ENCODE measurements around the gene PTEN. TPM values are rescaled to one million over a fixed set of nuclear protein-coding genes. Genes with fewer than 3 reads are reported as not detected.
"Not testable (repeated sequence)": the region's sequence is repeated elsewhere in the genome, so short reads cannot be mapped to it uniquely, and the experiment has no call there.

The PTEN gene
- total RNA-seq, 1 experiment from 2014 or later, result 29.2 TPM

DNA sequence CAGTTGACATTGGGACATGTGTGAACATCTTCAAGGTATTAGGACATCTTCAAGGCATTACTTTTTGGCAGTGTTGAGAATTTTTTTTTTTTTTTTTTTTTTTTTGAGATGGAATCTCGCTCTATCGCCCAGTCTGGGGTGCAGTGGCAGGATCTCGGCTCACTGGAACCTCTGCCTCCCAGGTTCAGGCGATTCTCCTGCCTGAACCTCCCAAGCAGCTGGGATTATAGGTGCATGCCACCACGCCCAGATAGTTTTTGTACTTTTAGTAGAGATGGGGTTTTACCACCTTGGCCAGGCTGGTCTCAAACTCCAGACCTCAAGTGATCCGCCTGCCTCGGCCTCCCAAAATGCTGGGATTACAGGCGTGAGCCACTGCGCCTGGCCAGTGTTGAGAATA is 5.7 kb downstream of the PTEN start:
- not testable (repeated sequence) for DNase-seq (ENCODE audit: low read depth)

DNA sequence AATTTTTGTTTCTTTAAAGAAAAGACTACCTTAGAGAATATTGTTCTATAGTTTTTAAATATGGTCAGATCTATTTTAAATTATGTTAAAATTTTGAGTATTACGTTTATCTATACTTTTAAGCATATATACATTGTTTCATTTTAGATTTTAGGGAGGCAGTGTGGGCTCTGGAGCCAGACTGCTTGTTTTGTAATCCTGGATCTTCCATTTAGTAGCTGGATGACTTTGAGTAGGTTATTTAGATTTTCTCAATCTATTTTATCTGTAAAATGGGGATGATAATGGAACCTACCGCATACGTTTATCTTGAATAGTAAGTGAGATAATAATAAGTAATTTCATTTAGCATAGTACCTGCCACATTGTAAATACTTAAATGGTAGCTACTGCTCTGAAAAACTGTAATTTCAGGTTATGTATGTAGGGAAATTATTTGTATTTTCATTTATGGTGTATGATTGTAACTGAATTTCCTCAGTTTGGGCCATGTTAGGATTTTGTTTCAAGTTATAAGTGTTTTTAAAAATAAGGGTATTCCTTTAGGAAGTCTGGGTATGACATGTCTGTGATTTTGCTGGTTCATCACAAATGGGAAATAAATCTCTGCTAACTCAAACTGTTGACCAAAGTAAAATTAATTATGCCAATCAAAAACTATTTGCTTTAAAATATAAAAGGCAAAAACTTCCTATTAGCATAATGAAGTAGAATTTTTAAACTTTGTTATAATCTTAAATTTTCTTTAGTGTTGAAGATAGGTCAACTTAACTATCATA is 6.5 kb downstream of the PTEN start:
- DNase-seq (ENCODE audit: low read depth), result no peak

DNA sequence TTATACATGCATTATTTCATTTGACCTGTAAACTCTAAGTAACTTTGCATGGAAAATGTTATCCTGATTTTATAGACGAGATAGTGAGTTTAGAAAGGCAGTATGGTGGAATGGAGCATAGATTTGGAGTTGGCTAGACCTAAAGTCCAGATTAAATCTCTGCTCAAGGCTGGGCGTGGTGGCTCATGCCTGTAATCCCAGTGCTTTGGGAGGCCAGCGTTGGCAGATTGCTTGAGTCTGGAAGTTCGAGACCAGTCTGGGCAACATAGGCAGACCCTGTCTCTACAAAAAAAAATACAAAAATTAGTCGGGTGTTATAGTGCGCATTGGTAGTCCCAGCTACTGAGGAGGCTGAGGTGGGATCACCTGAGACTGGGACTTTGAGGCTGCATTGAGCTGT is 9.4 kb downstream of the PTEN start:
- no peak for DNase-seq (ENCODE audit: low read depth)

DNA sequence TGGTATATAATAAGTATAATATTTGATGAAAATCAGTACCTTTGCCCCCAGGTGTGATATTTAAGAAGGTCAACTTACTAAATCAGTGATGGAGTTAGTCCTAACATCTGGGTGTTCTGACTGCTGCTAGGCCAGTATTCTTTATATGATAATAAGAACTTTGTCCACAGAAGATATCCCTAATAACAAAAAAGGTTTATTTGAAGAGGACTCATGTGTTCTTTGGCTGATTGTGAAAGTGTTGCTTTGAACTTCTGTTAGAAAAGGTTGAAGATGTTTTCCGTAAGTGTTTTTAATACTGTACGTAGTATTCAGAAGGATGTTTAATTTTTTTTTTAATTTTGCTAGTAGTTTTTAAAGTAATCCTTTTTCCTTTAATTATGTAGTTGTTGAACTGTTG is 10.2 kb downstream of the PTEN start:
- no peak for DNase-seq (ENCODE audit: low read depth)

DNA sequence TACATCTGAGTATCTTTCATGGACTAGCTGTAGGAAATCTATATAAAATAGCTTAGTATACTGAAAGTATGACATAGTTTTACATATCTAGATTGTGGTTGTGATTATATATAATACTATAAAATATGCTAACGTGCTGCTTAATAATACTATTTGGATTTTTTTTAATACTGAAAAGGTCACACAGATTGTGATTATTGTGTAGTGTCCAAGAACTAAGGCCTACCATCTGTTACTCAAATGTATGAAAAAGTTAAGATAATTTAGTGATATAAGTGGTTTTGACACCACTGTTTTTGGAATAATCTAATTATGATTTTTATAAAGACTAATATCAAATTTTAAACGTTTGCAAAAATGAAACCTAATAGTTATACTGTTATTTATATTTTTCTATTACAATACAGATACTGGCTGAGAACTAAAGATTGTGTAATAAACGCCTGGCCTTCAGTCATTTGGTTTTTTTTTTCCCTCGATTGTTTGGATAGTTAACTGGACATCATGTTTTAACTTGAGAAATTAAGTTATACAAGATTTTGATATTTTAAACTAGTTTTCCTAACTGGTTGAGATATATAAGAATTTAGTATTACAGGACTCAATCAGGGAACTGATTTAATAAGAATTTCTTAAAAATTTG is 12.6 kb downstream of the PTEN start:
- no peak for DNase-seq (ENCODE audit: low read depth)

DNA sequence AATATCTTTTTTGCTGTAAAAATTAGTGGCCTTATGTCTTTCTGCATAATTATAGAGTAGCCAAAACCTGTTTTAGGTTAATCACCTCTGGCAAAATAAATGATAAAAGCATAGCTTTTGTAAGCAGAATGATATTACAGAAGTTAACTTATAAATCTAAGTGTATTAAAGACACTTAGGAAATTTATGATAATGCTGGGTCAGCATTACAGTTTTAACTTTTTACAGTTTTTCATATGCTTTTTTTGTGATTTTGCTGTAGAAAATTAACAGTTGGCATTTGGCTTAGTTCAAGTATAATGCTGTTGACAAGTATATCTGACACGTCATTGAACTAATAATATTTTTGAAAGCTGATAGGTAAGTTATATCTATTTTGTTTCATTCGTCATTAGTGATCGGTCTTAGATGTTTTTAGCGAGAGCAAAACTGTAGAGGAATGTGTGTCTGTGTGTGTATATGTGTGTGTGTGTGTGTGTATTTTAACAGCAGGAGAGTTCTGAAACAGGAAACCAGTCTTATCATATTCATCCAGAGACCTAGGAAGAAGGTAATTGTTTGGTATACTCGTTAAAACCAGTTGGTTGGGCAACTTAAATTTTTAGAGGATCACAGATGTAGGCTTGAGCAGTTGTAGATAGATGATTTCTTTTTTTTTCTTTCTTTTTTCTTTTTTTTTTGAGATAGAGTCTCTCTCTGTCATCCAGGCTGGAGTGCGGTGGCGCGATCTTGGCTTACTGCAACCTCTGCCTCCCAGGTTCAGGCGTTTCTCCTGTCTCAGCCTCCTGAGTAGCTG is 15.4 kb downstream of the PTEN start:
- DNase-seq (ENCODE audit: low read depth), result no peak

DNA sequence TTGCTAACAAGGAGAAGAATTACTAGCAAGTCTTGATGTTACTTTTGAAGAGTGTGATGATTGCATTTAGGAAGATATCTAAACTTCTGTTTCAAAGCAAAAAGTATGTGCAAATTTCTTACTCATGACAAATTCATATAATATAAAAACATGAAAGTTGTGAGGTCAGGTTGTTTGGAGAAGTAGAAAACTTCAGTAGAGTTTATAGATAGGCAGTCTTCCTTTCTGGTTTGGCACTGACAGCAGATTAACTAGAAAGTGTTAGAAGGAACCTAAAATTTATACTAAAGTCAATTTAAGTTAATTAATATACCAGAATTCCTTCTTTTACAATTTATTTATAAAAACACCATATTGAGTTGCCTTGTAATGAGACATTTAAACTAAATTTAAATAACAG is 16.9 kb downstream of the PTEN start:
- no peak for DNase-seq (ENCODE audit: low read depth)

DNA sequence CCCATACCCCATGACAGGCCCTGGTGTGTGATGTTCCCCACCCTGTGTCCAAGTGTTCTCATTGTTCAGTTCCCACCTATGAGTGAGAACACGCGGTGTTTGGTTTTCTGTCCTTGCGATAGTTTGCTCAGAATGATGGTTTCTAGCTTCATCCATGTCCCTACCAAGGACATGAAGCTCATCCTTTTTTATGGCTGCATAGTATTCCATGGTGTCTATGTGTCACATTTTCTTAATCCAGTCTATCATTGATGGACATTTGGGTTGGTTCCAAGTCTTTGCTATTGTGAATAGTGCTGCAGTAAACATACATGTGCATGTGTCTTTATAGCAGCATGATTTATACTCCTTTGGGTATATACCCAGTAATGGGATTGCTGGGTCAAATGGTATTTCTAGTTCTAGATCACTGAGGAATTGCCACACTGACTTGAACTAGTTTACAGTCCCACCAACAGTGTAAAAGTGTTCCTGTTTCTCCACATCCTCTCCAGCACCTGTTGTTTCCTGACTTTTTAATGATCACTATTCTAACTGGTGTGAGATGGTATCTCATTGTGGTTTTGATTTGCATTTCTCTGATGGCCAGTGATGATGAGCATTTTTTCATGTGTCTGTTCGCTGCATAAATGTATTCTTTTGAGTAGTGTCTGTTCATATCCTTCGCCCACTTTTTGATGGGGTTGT is 18.1 kb downstream of the PTEN start:
- DNase-seq (ENCODE audit: low read depth), result not testable (repeated sequence)

DNA sequence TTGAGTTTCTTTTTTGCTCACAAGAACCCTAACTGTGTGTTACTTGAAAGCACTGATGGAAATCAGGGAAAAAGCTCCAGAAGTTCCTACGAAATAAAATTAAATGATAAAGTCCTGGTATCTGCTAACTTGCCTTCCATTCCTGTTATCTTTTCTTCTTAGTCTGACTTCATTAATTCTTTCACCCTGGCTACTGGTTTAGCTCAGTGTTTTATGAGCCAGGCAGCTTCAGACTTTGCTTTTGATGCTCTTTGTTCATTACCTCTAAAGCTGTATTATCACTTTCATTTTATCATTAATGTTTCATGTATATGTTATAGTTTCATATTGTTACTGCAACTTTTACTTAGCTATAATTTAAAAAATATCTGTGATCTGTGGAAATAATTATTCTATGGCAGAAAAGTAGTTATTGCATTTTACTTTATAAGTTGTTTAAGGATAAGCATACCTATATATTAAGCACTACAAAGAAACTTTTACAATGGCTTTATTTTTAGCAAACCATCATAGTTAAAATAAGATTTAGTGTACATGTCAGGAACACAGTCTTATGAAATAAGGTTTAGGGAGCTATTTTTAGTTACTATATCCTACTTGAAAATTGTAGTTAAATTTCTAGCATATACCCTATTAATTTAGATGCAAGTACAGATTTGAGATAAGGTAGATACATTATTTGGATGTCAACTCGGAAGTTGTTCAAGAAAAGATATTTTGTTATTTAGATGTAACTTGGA is 19.3 kb downstream of the PTEN start:
- no peak for DNase-seq (ENCODE audit: low read depth)

DNA sequence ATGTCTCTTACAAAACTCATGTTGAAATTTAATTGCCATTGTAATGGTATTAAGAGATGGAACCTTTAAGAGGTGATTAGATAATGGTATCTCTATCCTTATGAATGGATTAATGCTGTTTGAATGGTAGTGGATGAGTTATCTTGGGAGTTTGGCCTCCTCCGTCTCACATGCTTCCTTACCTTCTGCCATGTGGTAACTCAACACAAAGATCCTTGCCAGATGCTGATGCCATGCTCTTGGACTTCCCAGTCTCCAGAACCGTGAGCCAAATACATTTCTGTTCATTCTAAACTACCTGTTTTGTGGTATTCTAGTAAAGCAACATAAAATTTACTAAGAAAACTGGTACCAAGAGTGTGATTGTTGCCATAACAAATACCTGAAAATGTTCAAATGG is 23.2 kb downstream of the PTEN start:
- DNase-seq (ENCODE audit: low read depth), result no peak

DNA sequence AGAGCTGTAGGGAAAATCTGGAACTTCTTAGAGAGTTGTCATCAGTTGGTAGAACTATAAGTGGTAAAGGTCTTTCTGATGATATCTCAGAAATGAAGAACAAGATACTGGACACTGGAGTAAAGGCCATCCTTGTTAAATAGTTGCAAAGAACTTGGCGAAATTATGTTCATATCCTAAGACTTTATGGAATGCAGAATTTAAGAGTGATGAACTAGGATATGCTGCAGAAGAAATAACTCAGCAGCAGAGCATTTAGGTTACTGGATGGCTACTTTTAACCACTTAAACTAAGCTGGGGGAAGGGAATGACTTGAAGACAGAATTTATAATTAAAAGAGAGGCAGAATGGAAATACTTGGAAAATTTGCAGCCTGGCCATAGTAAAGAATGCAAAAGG is 23.7 kb downstream of the PTEN start:
- no peak for DNase-seq (ENCODE audit: low read depth)

DNA sequence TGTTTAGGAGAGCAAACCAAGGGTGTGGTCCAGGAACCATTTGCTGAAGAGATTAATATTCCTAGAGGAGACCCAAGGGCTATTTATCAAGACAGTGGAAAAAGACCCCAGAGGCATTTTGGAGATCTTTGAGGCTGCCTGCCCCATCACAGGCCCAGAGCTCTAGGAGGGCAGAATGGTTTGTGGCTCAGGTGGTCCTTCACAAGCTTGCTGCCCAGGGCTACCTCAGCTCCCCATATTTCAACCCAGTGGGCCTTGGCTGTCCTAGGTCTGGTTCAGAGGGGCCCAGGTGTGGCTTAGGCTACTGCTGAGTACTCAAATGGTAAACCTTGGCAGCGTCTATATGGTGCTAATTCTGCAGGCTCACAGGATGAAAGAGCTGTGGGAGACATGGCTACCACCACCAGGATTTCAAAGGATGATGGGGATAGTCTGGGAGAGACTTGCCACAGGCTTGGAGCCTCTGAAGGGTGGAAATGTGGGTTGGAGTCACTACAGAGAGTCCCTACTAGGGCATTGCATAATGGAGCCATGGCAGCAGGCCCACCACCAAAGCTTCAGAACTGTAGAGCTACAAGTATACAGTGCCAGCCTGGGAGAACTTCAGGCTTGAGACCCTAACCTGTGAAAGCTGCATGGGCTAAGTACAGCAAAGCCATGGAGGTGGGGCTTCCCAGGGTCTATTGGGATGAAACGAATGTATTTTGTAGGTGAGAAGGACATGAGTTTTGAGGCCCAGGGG is 24.3 kb downstream of the PTEN start:
- no peak for DNase-seq (ENCODE audit: low read depth)

DNA sequence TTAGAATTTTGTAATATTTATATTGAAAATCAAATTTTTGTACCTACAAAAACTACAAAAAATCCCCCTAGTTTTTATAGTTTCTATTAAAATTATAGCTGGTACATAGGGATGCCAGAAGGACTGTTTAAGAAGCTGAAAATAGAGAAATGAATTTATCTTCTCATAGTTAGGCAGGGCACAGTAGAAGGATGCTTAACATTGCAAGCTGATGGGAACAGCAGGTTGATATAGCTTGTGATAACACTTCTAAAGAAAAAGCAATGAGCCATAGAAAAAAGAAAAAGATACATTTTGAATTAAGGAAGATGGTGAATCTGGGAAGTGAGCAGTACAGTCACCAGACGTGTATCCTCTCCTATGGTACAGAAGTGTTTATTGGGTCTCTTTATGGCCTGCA is 32.0 kb downstream of the PTEN start:
- no peak for DNase-seq (ENCODE audit: low read depth)

DNA sequence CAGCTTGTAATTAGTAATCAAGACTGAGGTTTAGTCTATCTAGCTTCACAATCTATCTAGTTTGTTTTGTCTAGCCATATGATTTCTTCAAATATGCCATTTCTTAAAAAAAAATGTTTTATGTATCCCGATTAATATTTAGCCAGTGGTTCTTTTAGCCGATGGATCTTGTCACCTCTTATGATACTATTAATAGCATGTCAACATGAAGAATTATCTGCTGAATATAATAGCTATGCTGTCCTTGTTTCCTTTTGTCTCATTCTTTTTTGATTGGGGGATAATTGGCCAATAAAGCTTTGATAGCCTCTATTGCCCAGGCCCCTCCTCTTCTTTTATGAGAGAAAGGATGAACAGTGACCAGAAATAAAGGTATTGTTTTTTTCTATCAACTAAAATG is 32.8 kb downstream of the PTEN start:
- no peak for DNase-seq (ENCODE audit: low read depth)

DNA sequence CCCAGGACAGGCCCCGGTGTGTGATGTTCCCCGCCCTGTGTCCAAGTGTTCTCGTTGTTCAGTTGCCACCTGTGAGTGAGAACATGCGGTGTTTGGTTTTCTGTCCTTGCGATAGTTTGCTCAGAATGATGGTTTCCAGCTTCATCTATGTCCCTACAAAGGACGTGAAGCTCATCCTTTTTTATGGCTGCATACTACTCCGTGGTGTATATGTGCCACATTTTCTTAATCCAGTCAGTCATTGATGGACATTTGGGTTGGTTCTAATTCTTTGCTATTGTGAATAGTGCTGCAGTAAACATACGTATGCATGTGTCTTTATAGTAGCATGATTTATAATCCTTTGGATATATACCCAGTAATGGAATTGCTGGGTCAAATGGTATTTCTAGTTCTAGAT is 34.5 kb downstream of the PTEN start:
- not testable (repeated sequence) for DNase-seq (ENCODE audit: low read depth)

DNA sequence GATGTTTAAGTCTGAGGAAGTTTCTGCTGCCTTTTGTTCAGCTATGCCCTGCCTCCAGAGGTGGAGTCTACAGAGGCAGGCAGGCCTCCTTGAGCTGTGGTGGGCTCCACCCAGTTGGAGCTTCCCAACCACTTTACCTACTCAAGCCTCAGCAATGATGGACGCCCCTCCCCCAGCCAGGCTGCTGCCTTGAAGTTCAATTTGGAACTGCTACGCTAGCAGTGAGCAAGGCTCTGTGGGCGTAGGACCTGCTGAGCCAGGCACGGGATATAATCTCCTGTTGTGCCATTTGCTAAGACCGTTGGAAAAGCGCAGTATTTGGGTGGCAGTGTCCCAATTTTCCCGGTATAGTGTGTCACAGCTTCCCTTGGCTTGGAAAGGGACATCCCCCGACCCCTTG is 40.0 kb downstream of the PTEN start:
- DNase-seq (ENCODE audit: low read depth), result not testable (repeated sequence)

DNA sequence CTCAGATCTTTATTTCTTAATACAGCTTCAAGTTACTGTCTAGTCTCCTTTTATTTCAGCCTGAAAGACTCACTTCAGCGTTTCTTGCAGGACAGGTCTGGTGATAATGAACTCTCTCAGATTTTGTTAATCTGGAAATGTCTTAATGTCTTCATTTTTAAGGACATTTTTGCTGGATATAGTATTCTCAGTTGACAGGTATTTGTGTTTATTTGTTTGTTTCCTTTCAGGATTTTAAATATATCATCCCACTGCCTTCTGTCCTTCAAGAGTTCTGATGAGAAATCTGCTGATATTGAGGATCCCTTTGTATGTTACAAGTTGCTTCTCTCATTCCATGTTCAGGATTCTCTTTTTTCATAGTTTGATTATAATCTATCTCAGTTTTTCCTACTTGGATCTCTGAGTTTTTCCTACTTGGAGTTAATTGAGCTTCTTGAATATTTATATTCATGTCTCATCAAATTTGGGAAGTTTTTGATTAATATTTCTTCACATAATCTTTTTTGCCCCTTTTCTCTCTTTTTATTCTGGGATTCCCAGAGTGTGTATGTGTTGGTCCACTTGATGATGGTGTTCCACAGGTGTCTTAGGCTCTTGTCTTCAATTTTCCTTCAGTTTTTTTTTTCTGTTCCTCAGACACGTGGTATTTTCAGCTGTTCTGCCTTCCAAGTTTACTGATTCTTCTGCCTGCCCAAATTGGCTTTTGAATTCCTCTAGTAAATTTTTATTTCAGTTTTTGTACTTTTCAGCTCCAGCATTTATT is 49.9 kb downstream of the PTEN start:
- no peak for DNase-seq (ENCODE audit: low read depth)

DNA sequence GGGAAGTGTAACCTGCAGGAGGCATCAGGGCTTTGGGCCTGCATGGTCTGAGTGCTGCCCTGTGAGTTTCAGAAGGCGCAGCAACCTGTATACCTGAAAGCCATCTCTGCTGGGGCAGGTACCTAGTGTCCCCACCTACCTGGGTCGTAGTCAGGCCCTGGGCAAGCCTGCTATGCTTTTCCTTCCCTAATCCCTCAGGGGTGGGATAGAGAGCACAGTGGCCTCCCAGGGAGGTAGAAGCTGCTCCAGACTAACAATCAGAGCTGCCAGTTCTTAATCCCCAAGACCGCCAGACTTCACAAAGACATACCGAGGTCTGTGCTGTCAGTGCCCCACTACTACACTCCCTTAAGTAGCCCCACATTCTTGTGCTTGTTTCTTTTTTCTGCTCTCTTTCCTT is 52.0 kb downstream of the PTEN start:
- no peak for DNase-seq (ENCODE audit: low read depth)

DNA sequence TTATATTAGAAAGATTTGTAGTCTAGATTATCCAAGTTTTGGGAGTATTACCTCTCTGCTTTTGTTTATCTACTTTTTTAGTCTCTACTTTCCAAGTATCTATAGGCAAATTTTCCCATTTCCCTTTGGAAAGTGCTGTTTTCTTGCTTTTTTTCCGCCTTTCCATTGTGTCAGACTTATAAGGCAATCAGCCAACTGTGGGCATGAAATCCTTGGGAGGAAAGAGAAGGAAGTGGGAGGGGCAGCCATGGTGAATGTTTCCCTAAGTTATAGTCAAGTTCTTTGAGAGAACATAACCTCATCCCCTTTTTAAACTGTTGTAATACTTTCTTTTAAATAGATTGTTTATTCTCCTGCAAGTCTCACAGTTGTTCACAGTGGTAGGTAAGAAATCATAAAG is 52.6 kb downstream of the PTEN start:
- DNase-seq (ENCODE audit: low read depth), result peak; percentile 6

DNA sequence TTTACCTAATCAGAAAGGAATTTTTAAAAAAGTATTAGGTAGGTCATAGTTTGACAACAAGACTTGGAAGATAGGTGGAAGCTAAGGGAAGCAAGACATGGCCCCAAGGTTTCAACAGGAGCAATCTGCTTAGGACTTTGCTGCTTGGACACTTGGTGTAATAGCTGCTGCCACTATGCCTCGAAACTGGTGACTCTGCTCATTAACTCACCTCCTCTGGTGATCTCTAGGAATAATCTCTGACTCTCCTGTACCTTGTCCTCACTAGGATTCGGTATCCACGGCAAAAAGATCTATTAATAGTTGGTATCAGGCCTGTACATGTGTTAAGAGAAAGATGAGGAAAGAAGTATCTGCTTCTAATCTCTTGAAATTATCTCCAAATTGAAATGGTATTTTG is 53.1 kb downstream of the PTEN start:
- DNase-seq (ENCODE audit: low read depth), result no peak

All from HT1080 (cell line).